GM18867 (cell line): Measurements from ENCODE around the gene JPH3.

Experiments
- ATAC-seq: cut with Tn5 transposase; IDR thresholded peaks from one replicate; pipeline ENCODE4 v1.9.1; 2021; ENCODE audit warnings: mild to moderate bottlenecking, moderate library complexity; ENCODE audit not compliant: unreplicated experiment

Gene JPH3

DNA sequence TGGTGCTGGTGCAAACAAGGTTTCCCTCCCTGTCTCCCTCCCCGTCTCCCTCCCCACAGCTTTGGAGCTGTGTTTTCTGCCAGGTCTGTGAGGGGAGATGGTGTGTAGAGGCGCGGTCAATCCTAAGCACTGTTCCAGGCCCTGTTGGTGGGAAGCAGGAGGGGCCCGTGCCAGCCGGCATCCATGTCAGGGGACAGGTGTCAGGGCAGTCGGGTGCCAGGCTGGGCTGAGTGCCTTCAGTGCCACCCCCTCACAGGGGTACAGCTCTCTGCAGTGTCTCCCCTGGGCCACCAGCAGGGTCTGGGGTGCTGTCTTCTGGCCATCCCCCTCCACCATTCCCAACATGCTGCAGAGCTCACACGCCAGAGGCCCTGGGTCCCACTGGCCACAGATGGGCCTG is 89.9 kb downstream of the JPH3 start:
- no peak for ATAC-seq

- no peak for ATAC-seq
Measured at GRCh38 chr16:87692756-87693155, 90.4 kb downstream of the JPH3 start.

DNA sequence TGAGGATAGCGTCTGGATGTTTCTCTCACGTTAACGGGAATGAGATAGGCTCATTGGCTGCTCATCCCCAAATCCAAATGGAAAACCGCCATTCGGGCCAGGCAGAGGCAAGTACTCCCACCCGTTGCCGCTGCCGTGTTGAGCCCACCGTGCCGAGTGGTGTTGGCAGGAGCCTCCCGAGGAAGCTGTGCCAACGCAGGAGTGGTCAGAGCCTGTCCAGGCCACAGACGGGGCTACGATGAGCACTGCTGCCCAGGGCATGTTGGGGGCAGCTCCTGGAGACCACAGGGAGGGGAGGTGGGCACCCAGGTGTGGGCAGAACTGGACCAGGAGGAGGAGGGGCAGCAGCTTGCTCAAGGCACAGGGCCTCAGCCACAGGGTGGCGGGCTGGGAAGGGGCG is 91.5 kb downstream of the JPH3 start:
- ATAC-seq: no peak

DNA sequence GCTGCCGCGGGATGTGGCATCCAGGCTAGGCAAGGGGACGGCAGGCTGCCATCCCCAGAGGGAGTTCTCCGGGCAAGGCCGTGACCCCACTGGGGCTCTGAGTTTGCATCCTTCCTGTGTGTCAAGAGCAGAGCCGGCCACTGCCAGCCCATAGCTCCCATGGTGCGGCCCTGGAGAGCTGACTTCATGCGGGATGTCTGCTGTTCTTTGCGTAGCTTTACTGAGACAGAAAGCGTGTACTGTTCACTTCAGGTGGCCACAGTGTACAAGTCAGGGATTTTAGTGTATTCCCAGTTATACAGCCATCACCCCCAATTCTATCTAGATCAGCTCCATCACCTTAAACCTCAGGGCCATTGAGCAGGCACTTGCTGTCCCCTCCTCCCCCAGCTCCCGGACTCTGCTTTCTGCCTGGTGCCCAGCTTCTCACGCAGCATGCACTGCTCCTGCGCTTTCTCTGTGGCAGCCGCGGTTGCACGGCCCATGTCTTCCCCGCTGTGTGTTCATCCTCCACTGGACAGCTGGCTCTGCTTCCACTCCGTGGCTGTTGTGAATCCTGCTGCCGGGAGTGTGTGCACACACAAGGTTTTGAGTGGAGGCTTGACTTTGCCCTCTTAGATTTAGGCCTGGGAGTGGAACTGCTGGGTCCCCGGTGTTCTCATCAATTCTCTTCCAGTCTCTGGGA is 92.3 kb downstream of the JPH3 start:
- ATAC-seq: no peak

- ATAC-seq: no peak
Measured at GRCh38 chr16:87695534-87695933, 93.2 kb downstream of the JPH3 start.

- no peak for ATAC-seq
Measured at GRCh38 chr16:87696726-87697125, 94.4 kb downstream of the JPH3 start.

DNA sequence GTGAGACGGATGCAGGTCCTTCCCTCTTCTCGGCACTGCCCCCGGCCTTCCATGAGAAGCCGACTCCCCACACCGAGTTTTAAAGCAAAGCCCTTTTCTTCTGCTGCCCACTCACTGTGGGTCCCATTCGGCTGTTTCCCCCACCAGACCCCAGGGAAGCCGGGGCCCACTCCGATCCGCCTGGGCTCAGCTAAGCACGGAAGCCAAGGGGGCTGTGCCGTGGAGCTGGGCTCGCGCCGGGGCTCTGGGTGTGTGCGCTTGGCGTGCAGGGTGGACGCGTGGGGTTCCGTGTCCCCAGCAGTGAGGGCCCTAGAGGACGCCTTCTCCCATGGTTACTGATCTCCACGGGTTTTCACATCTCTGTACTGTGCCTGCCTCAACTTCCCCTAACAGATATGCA is 94.9 kb downstream of the JPH3 start:
- no peak for ATAC-seq

- ATAC-seq: no peak
Measured at GRCh38 chr16:87697792-87698191, 95.5 kb downstream of the JPH3 start.

DNA sequence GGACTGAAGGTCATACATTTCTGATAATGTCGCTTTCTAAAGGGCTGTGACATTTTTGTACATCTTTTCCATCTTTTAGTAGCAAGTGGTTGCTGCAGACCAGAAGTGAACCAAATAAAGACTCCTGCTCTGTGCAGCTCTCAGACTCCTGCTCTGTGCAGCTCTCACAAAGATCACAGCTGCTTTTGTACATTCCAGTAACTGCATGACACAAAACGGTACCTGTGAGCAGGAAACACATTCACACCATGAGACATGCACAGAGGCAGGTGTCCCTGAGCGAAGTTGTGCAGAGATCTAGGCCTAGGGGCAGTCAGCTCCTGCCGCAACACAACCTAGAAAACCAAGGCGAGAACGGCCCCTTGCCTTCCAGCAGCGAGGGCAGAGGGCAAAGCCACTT is 95.9 kb downstream of the JPH3 start:
- ATAC-seq: peak; percentile 58

DNA sequence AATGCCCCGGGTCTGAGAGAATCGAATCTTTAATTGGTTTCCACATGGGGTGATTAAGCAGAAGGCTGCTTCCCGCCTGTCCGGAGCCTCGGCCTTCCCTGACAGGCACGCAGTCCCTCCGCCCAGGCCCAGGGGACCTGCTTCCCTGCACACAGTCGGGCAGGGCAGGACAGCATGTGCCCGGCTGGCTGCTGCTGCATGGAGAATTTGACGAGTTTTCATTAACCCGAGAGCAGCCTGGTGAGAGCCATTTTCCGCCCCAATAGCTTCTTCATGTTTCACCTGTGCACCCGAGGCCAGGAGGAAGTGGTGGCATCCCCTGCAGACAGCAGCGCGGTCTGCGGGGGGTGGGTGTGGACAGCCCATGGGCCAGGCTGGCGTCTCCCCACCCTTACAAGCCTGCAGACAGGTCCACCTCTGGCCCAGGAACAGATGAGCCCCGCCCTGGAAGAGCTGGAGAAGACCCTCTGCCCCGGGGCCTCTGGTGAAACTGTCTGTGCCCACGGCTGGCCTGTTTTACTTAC is 96.4 kb downstream of the JPH3 start:
- no peak for ATAC-seq

GRCh38 chr16:87700406-87701077 is 98.2 kb downstream of the JPH3 start:
- ATAC-seq: no peak

DNA sequence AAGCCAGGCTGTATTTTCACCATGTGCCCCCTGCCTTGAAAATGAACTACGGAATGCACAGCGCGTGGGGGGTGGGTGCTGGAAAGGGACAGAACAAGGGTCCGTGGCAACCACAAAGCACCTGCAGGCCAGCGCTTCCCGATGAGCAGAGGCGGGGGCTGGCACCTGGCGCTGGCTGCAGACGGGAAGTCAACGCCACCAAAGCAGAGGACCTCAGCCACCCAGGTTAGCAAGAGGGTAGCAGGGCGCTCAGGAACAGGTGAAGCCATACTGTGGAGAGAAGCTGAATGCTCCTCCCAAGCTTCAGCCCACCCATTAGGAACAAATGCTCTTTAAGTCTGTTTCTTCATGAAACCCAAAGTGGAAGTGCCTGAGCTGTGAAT is 98.8 kb downstream of the JPH3 start:
- no peak for ATAC-seq

- no peak for ATAC-seq
Measured at GRCh38 chr16:87701505-87701921, 99.2 kb downstream of the JPH3 start.

- ATAC-seq: no peak
Measured at GRCh38 chr16:87702325-87702811, 100.1 kb downstream of the JPH3 start.

GRCh38 chr16:87703071-87703470 is 100.8 kb downstream of the JPH3 start:
- no peak for ATAC-seq

- no peak for ATAC-seq
Measured at GRCh38 chr16:87703835-87704375, 101.6 kb downstream of the JPH3 start.

- ATAC-seq: no peak
Measured at GRCh38 chr16:87704754-87705353, 102.5 kb downstream of the JPH3 start.

DNA sequence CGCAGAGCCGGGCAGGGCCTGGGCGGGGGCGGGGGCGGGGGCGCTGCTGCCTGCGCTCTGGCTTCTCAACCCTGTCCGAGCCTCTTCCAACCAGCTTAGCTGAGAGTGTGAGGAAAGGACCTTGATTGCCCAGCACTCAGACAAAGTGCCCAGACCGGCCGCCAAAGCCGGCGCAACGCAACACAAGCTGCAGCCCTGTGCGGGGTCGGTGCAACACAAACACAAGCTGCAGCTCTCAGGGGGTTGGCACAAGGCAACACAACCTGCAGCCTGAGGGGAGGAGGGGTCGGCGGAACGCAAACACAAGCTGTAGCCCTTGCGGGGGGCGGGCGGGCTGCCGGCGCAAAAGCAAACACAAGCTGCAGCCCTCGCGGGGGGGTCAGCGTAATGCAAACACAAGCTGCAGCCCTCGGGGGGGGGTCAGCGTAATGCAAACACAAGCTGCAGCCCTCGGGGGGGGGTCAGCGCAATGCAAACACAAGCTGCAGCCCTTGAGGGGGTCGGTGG is 103.5 kb downstream of the JPH3 start:
- no peak for ATAC-seq

- no peak for ATAC-seq
Measured at GRCh38 chr16:87706278-87707000, 104.1 kb downstream of the JPH3 start.

DNA sequence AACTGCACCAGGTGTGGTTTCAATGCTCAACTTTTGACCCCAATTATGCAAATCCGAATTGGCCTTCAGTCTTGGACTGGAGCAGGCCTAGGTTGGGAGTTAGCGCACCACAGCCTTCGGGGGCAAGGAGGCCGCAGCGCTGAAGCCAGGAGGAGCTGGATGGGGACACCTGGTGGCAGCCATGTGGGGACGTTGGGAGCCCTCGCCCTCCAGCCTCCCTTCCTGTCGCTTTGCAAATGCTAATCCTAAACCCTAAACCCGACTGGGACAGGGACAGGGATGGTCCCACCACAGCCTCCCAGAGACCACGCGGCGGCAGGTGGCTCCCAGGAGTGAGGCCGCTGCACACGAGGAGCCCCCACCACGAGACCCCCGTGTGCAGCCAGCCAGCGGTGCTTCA is 104.8 kb downstream of the JPH3 start:
- ATAC-seq: no peak
